ENCODE data around the gene RABIF. TPM values are rescaled to one million over a fixed set of nuclear protein-coding genes. Genes with fewer than 3 reads are reported as not detected.

The RABIF gene
- total RNA-seq (2022; extraction: Qiagen RNA extraction; ENCODE audit: low read depth): 14.4 to 15.3 TPM (median 14.7 TPM) in 5 replicates

DNA sequence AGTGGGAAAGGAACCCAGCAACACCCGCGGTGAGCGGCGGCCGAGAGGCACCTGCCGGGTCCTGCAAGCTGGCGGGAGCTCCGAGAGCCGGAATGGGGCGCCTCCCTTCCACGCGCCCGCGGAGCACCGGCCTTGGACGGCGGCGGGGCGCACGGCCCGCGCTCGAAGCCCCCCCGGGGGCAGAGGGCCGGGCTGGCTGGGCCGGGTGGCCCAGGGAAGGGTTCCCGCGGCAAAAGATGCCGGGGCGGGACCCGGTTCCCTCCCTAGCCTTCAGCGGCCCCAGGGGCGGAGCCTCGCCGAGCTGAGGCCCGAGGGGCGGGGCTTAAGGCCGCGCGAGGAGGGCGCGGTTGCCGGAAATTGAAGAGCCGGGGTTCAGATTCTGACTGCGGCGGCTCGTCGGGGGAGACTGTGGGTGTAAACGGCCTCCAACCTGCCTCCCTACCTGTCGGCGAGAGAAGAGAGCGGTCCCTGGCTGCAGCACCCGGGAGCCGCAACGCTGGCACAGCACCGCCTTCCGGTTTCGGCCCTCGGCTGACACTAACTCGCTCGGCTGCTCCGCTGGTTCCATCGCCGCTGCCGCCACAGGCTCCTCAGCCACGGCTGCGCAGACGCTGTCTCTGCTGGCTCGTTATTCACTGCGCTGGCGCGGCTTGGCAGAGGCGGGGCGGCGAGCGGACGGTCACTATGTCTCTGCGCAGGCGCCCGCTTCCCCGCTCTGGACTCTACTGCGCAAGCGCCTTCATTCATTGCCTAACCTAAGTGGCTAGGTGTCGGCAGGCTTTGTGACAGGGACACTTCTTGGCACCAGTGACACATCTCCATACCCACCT, at the start of gene RABIF:
TSS of gene RABIF (minus strand) at position 619 of the 830 bp plus-strand sequence. CDS start at position 568, 51 bp downstream.

GRCh38 chr1:202926581-202927491, 37.9 kb upstream of the RABIF start, which contains the start of gene KLHL12:
KLHL12 (minus strand) TSS chr1:202927234; CDS start chr1:202925162, 2,072 bp downstream.

Other genes with a start within 250 kb of the RABIF start
- 0.06 to 0.14 TPM (median 0.11 TPM) in 5 replicates for gene SYT2, start 178.7 kb downstream of the RABIF start, total RNA-seq (2022; extraction: Qiagen RNA extraction; ENCODE audit: low read depth)
- gene KDM5B, start 80.7 kb downstream of the RABIF start, total RNA-seq (2022; extraction: Qiagen RNA extraction; ENCODE audit: low read depth): 13.2 to 19.7 TPM (median 16.2 TPM) in 5 replicates
- 1.4 to 5.4 TPM (median 4.3 TPM) in 5 replicates for gene PCAT6, start 78.2 kb downstream of the RABIF start, total RNA-seq (2022; extraction: Qiagen RNA extraction; ENCODE audit: low read depth)
- gene KLHL12, start 38.1 kb upstream of the RABIF start, total RNA-seq (2022; extraction: Qiagen RNA extraction; ENCODE audit: low read depth): 16.2 to 20.9 TPM (median 16.9 TPM) in 5 replicates
- 57.1 to 68.6 TPM (median 64.9 TPM) in 5 replicates for gene ADIPOR1, start 69.2 kb upstream of the RABIF start, total RNA-seq (2022; extraction: Qiagen RNA extraction; ENCODE audit: low read depth)
- 19.0 to 24.1 TPM (median 21.3 TPM) in 5 replicates for gene CYB5R1, start 78.1 kb upstream of the RABIF start, total RNA-seq (2022; extraction: Qiagen RNA extraction; ENCODE audit: low read depth)
- gene TMEM183A, start 118.2 kb upstream of the RABIF start, total RNA-seq (2022; extraction: Qiagen RNA extraction; ENCODE audit: low read depth): 44.1 to 50.0 TPM (median 47.1 TPM) in 5 replicates
- 0.38 to 1.4 TPM (median 0.64 TPM) in 5 replicates for gene PPFIA4, start 137.3 kb upstream of the RABIF start, total RNA-seq (2022; extraction: Qiagen RNA extraction; ENCODE audit: low read depth)
- gene MYOG, start 196.9 kb upstream of the RABIF start, total RNA-seq (2022; extraction: Qiagen RNA extraction; ENCODE audit: low read depth): not detected in 5 replicates
- 0.27 to 1.6 TPM (median 1.0 TPM) in 5 replicates for gene ADORA1, start 238.6 kb upstream of the RABIF start, total RNA-seq (2022; extraction: Qiagen RNA extraction; ENCODE audit: low read depth)

All from A549 treated with ZK216348 at 1 μM for 4 hours (cell line).